IMR-90 (cell line): ENCODE measurements around the gene TFDP2. TPM values are rescaled to one million over a fixed set of nuclear protein-coding genes. Genes with fewer than 3 reads are reported as not detected.

Experiments
- ATAC-seq: fragments of 200-7000 bp; cut with Tn5 transposase; 2 replicates; pipeline ENCODE4 v1.9.1; 2020; ENCODE audit warnings: low read depth, mild to moderate bottlenecking, moderate library complexity
- BruUV-seq: library from RNA; stranded (reverse); fragments of 400-500 nt; replicated peaks from 2 replicates; lab custom pipeline; 2021; lab: Mats Ljungman, UMichigan
- CTCF ChIA-PET: fragments of 300-600 bp; formaldehyde crosslinking; extraction: SDS; loops from one replicate; lab custom pipeline; 2021; ENCODE audit warnings: antibody characterized with exemption; lab: Yijun Ruan, JAX
- POLR2A ChIA-PET: fragments of 300-600 bp; sonication (Branson Sonifier 250); formaldehyde crosslinking; loops from one replicate; lab custom pipeline; 2022; ENCODE audit warnings: antibody characterized with exemption; ENCODE audit not compliant: unreplicated experiment; lab: Charles Lee
- DNase-seq: peaks from one replicate; pipeline ENCODE4 v3.0.0; 2013
- H2AFZ ChIP-seq: replicated peaks from 2 replicates; pipeline ENCODE3; 2013; ENCODE audit warnings: low read length, mild to moderate bottlenecking; ENCODE audit not compliant: poor library complexity
- H2AK5ac ChIP-seq: 2 replicates; pipeline ENCODE4 v1.6.1; 2013; ENCODE audit warnings: low read depth, low read length, inconsistent platforms
- H2AK9ac ChIP-seq: replicated peaks from 2 replicates; pipeline ENCODE3; 2013; ENCODE audit warnings: mild to moderate bottlenecking, low read depth, low read length, moderate library complexity; ENCODE audit not compliant: poor library complexity
- H2BK120ac ChIP-seq: 2 replicates; pipeline ENCODE4 v1.6.1; 2013; ENCODE audit warnings: low read depth, low read length, inconsistent platforms
- H2BK15ac ChIP-seq: 3 replicates; pipeline ENCODE4 v1.6.1; 2013; ENCODE audit warnings: low read depth, low read length, inconsistent platforms
- H2BK20ac ChIP-seq: 2 replicates; pipeline ENCODE4 v1.6.1; 2013; ENCODE audit warnings: low read depth, mild to moderate bottlenecking, inconsistent platforms, low read length, moderate library complexity
- H2BK5ac ChIP-seq: 2 replicates; pipeline ENCODE4 v1.6.1; 2013; ENCODE audit warnings: mild to moderate bottlenecking, low read depth, low read length, inconsistent platforms; ENCODE audit not compliant: poor library complexity, severe bottlenecking
- H3K14ac ChIP-seq: replicated peaks from 2 replicates; pipeline ENCODE4 v1.6.1; 2013; ENCODE audit warnings: low read depth, low read length, inconsistent platforms
- H3K18ac ChIP-seq: 2 replicates; pipeline ENCODE4 v1.6.1; 2013; ENCODE audit warnings: low read depth, low read length, control low read depth
- H3K23ac ChIP-seq: 2 replicates; pipeline ENCODE4 v1.6.1; 2013; ENCODE audit warnings: low read depth, low read length, inconsistent platforms
- H3K27ac ChIP-seq: 2 replicates; pipeline ENCODE4 v1.5.1; 2013; ENCODE audit warnings: mild to moderate bottlenecking, control low read depth, low read length; ENCODE audit not compliant: insufficient read depth
- H3K27me3 ChIP-seq: 2 replicates; pipeline ENCODE4 v1.6.1; 2013; ENCODE audit warnings: low read length; ENCODE audit not compliant: control insufficient read depth, insufficient read depth
- H3K36me3 ChIP-seq: 2 replicates; pipeline ENCODE4 v1.6.1; 2013; ENCODE audit warnings: low read length, mixed read lengths; ENCODE audit not compliant: control insufficient read depth, insufficient read depth
- H3K4ac ChIP-seq: 2 replicates; pipeline ENCODE4 v1.6.1; 2013; ENCODE audit warnings: low read depth, low read length, inconsistent platforms
- H3K4me1 ChIP-seq: 2 replicates; pipeline ENCODE4 v1.6.1; 2013; ENCODE audit warnings: low read length, mixed read lengths; ENCODE audit not compliant: control insufficient read depth, insufficient read depth
- H3K4me2 ChIP-seq: 2 replicates; pipeline ENCODE4 v1.6.1; 2013; ENCODE audit warnings: low read depth, mild to moderate bottlenecking, control low read depth, low read length, moderate library complexity
- H3K4me3 ChIP-seq: 2 replicates; pipeline ENCODE4 v1.5.1; 2013; ENCODE audit warnings: low read depth, mild to moderate bottlenecking, control low read depth, low read length, moderate library complexity; ENCODE audit not compliant: insufficient read depth
- H3K56ac ChIP-seq: 2 replicates; pipeline ENCODE4 v1.6.1; 2013; ENCODE audit warnings: low read length, inconsistent platforms; ENCODE audit not compliant: insufficient read depth; ENCODE audit errors: extremely low read depth
- H3K79me1 ChIP-seq, 2 experiments: 2 replicates each; pipeline ENCODE4 v1.6.1; 2013; ENCODE audit warnings: low read length in 2 of 2, inconsistent platforms in 1 of 2, low read depth in 1 of 2
- H3K9ac ChIP-seq: 2 replicates; pipeline ENCODE4 v1.6.1; 2013; ENCODE audit warnings: low read depth, low read length, control low read depth
- H3K9me1 ChIP-seq: 2 replicates; pipeline ENCODE4 v1.6.1; 2013; ENCODE audit warnings: low read length, inconsistent platforms; ENCODE audit not compliant: insufficient read depth
- H3K9me3 ChIP-seq: 2 replicates; pipeline ENCODE4 v1.6.1; 2013; ENCODE audit warnings: low read length; ENCODE audit not compliant: control insufficient read depth, insufficient read depth
- H4K20me1 ChIP-seq: 2 replicates; pipeline ENCODE4 v1.6.1; 2013; ENCODE audit warnings: low read length, inconsistent platforms; ENCODE audit not compliant: insufficient read depth
- H4K5ac ChIP-seq: 2 replicates; pipeline ENCODE4 v1.6.1; 2013; ENCODE audit warnings: mild to moderate bottlenecking, low read depth, low read length, control low read depth
- H4K8ac ChIP-seq, 2 experiments: 2 replicates each; pipeline ENCODE4 v1.6.1; 2013; ENCODE audit warnings: low read depth in 2 of 2, low read length in 2 of 2, control low read depth in 1 of 2, inconsistent platforms in 1 of 2
- H4K91ac ChIP-seq: 2 replicates; pipeline ENCODE4 v1.6.1; 2013; ENCODE audit warnings: low read depth, low read length, inconsistent platforms; ENCODE audit not compliant: insufficient read depth
- BHLHE40 ChIP-seq: fragments of 150-350 bp; IDR thresholded peaks from 2 replicates; pipeline ENCODE4 v1.6.1; 2016; ENCODE audit warnings: mild to moderate bottlenecking, low read depth, low read length
- MAFK ChIP-seq: IDR thresholded peaks from 2 replicates; pipeline ENCODE4 v1.6.1; 2012; ENCODE audit warnings: low read depth, low read length, improper control_type of control experiment
- MAZ ChIP-seq: IDR thresholded peaks from 2 replicates; pipeline ENCODE4 v1.6.1; 2012; ENCODE audit warnings: low read depth, mild to moderate bottlenecking, low read length, improper control_type of control experiment, moderate library complexity, borderline replicate concordance
- RAD21 ChIP-seq: IDR thresholded peaks from 2 replicates; pipeline ENCODE4 v1.6.1; 2012; ENCODE audit warnings: low read length, improper control_type of control experiment
- SMC3 ChIP-seq: fragments of 150-350 bp; IDR thresholded peaks from 2 replicates; pipeline ENCODE4 v1.6.1; 2016; ENCODE audit warnings: low read depth, mild to moderate bottlenecking, antibody characterized with exemption, low read length, moderate library complexity
- WGBS, 2 experiments: methylation state at CpG; one replicate each; pipeline versions ENCODE4 v1.1.5 to v1.1.7; 2013; ENCODE audit warnings: missing lambda C conversion rate in 2 of 2; ENCODE audit not compliant: insufficient read length in 1 of 2; ENCODE audit errors: extremely low coverage in 2 of 2; 5-methylcytosine and 5-hydroxymethylcytosine counted together
- dilution Hi-C: fragments of 300-500 bp; cut with HindIII; formaldehyde crosslinking; loops from one replicate; pipeline ENCODE4 v1.14.3; 2018; ENCODE audit warnings: low sequenced_read_pairs; ENCODE audit not compliant: unreplicated experiment
- in situ Hi-C: fragments of 300-500 bp; cut with MboI; formaldehyde crosslinking; loops from 3 replicates; pipeline ENCODE4 v1.14.3; 2019; ENCODE audit warnings: low sequenced_read_pairs, inconsistent platforms, mixed read lengths
- intact Hi-C: fragments of 100-400 bp; cut with micrococcal nuclease; formaldehyde crosslinking; loops from 2 replicates; pipeline ENCODE4 v1.10.0; 2022
- polyA plus RNA-seq, 3 experiments: library from polyadenylated mRNA; depleted of rRNA; stranded (reverse); fragments of >200 nt; gene quantifications; 2 replicates each; pipeline ENCODE4 v1.2.3, GENCODE V29; 2012; ENCODE audit warnings: low replicate concordance in 1 of 3
- total RNA-seq: library from RNA; depleted of rRNA; stranded (reverse); fragments of >200 nt; gene quantifications from 2 replicates; pipeline ENCODE4 v1.2.3, GENCODE V29; 2012

Gene TFDP2
- total and polyA plus RNA-seq, 2 of the 4 experiments (the other 2 are of a cell fraction) = 10.7 to 23.7 TPM

DNA sequence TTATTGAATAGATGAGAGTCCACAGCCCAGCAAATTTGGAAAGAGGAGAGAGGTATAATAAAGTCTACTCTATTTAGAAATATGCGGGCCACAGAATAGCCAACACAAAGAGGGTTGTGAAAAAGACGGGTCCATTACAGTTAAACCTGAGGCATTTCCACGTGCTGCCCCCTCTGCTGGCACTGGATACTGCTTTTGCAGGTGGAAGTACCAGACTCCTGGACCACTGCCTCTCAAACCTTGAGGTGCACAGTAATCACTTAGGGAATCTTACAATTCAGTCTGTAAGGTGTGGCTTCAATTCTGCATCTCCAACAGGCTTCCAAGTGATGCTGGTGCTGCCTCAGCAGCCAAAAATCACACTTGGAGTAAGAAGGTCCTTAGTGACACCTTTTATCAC lies 3.0 kb upstream of the TFDP2 start:
- no peak overlapping the region for H4K91ac ChIP-seq
- no peak overlapping the region for H3K27ac ChIP-seq
- dilution Hi-C loops (no loop called here), in situ Hi-C loops (no loop called here), intact Hi-C loops (no loop called here)
- no peak overlapping the region for H2AK5ac ChIP-seq
- no peak overlapping the region for H2BK120ac ChIP-seq
- no TSS peak for BruUV-seq
- WGBS, 2 experiments = 20% methylated on average over 1 of the region's 3 CpGs; no CpG with 5 or more reads in 1 of the 2 experiments
- no peak overlapping the region for H2BK5ac ChIP-seq
- no peak overlapping the region for H3K23ac ChIP-seq
- H3K36me3 ChIP-seq = no peaks in the 10 kb centered on the region
- H3K9me1 ChIP-seq = no peaks in the 10 kb centered on the region
- no peak overlapping the region for H2BK20ac ChIP-seq
- H3K9ac ChIP-seq = no peak overlapping the region
- H3K56ac ChIP-seq = no peak overlapping the region
- no peak overlapping the region for H2BK15ac ChIP-seq
- ChIA-PET CTCF (no interaction called here), POLR2A (no interaction called here)
- H3K18ac ChIP-seq = no peak overlapping the region
- no peak for DNase-seq
- no peak overlapping the region for H3K14ac ChIP-seq
- TF ChIP-seq MAZ (no peak), SMC3 (no peak), RAD21 (no peak), BHLHE40 (no peak), MAFK (no peak)
- H3K4me2 ChIP-seq = no peak overlapping the region
- no peak overlapping the region for H2AFZ ChIP-seq
- peaks cover 9 to 14% of the 10 kb centered on the region in 2 experiments; a peak in 2 of 4 replicates for H3K79me1 ChIP-seq
- H3K4me3 ChIP-seq = no peak overlapping the region
- no peaks in the 10 kb centered on the region for H4K20me1 ChIP-seq
- peaks cover 4% of the 10 kb centered on the region for H3K4me1 ChIP-seq
- no peak overlapping the region for H3K4ac ChIP-seq
- no peak overlapping the region for H4K5ac ChIP-seq
- H3K27me3 ChIP-seq = no peaks in the 10 kb centered on the region
- ATAC-seq = no peak
- no peaks in the 10 kb centered on the region for H3K9me3 ChIP-seq
- no peak overlapping the region for H2AK9ac ChIP-seq
- H4K8ac ChIP-seq = no peak overlapping the region
